Measurements from ENCODE around the gene TRIM46.

The TRIM46 gene

DNA sequence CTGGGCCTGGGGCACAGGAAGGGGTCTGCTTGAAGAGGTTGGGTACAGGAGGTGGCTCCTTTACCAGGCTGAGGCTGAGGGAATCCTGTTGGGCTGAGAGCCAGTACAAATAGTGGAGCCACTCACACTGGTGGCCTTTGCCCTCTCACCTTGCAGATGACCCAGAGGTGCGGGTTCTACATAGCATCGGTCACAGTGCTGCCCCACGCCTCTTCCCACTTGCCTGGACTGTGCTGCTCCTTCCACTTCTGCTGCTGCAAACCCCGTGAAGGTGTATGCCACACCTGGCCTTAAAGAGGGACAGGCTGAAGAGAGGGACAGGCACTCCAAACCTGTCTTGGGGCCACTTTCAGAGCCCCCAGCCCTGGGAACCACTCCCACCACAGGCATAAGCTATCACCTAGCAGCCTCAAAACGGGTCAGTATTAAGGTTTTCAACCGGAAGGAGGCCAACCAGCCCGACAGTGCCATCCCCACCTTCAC is 39.8 kb upstream of the TRIM46 start:
- H2AFZ ChIP-seq (ENCODE audit: low read length) = no peak overlapping the region
- no peak overlapping the region for H3K4me2 ChIP-seq (ENCODE audit: low read depth, low read length)
- H3K9ac ChIP-seq (ENCODE audit: low read length) = no peak overlapping the region
- H3K9me2 ChIP-seq (replicated peaks; ENCODE audit: insufficient read depth, low read length) = no peaks in the 10 kb centered on the region
- H3K36me3 ChIP-seq (replicated peaks; ENCODE audit: insufficient read depth, low read length) = no peaks in the 10 kb centered on the region
- no peaks in the 10 kb centered on the region for H3K9me3 ChIP-seq (replicated peaks; ENCODE audit: insufficient read depth, low read length)
- H3K4me3 ChIP-seq (ENCODE audit: low read length) = no peak overlapping the region
- no peak overlapping the region for H3K27ac ChIP-seq (ENCODE audit: low read length)
- DNase-seq = no peak
- TF ChIP-seq EZH2phosphoT487 (IDR thresholded peaks at IDR 0.05; ENCODE audit: low read length) (no peak), EZH2 (optimal IDR thresholded peaks at IDR 0.05; ENCODE audit: low read depth, low read length) (no peak)
- TF ChIP-seq, protein P1, sequence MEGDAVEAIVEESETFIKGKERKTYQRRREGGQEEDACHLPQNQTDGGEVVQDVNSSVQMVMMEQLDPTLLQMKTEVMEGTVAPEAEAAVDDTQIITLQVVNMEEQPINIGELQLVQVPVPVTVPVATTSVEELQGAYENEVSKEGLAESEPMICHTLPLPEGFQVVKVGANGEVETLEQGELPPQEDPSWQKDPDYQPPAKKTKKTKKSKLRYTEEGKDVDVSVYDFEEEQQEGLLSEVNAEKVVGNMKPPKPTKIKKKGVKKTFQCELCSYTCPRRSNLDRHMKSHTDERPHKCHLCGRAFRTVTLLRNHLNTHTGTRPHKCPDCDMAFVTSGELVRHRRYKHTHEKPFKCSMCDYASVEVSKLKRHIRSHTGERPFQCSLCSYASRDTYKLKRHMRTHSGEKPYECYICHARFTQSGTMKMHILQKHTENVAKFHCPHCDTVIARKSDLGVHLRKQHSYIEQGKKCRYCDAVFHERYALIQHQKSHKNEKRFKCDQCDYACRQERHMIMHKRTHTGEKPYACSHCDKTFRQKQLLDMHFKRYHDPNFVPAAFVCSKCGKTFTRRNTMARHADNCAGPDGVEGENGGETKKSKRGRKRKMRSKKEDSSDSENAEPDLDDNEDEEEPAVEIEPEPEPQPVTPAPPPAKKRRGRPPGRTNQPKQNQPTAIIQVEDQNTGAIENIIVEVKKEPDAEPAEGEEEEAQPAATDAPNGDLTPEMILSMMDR (IDR thresholded peaks at IDR 0.05; ENCODE audit: low read length) = no peak
- H4K20me1 ChIP-seq (ENCODE audit: insufficient read depth, low read length) = no peaks in the 10 kb centered on the region
- H3K79me2 ChIP-seq (ENCODE audit: low read length) = peaks cover 18% of the 10 kb centered on the region
- H3F3A ChIP-seq (ENCODE audit: insufficient read depth, low read length) = peaks cover 28% of the 10 kb centered on the region
- H3K27me3 ChIP-seq (replicated peaks; ENCODE audit: insufficient read depth, low read length) = peaks cover 26% of the 10 kb centered on the region
- H3K4me1 ChIP-seq (ENCODE audit: low read length) = peaks cover 20% of the 10 kb centered on the region

DNA sequence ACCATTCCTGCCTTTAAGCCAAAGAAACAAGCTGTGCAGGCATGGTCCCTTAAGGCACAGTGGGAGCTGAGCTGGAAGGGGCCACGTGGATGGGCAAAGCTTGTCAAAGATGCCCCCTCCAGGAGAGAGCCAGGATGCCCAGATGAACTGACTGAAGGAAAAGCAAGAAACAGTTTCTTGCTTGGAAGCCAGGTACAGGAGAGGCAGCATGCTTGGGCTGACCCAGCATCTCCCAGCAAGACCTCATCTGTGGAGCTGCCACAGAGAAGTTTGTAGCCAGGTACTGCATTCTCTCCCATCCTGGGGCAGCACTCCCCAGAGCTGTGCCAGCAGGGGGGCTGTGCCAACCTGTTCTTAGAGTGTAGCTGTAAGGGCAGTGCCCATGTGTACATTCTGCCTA is 39.3 kb upstream of the TRIM46 start:
- Histone ChIP-seq H3K36me3 (replicated peaks; ENCODE audit: insufficient read depth, low read length) (no peaks in the 10 kb centered on the region), H3K9me3 (replicated peaks; ENCODE audit: insufficient read depth, low read length) (no peaks in the 10 kb centered on the region), H3K9ac (ENCODE audit: low read length) (no peak overlapping the region; the same call in 1 of the 2 replicates), H3K79me2 (ENCODE audit: low read length) (peaks cover 22% of the 10 kb centered on the region), H3K4me3 (ENCODE audit: low read length) (no peak overlapping the region), H2AFZ (ENCODE audit: low read length) (no peak overlapping the region), H3K9me2 (replicated peaks; ENCODE audit: insufficient read depth, low read length) (no peaks in the 10 kb centered on the region), H3K27ac (ENCODE audit: low read length) (peak overlapping the region; percentile 65; the same call in 1 of the 2 replicates), H3K27me3 (replicated peaks; ENCODE audit: insufficient read depth, low read length) (peaks cover 21% of the 10 kb centered on the region), H3K4me2 (ENCODE audit: low read depth, low read length) (peak overlapping the region; percentile 93), H3F3A (ENCODE audit: insufficient read depth, low read length) (peaks cover 28% of the 10 kb centered on the region), H3K4me1 (ENCODE audit: low read length) (peaks cover 22% of the 10 kb centered on the region), H4K20me1 (ENCODE audit: insufficient read depth, low read length) (no peaks in the 10 kb centered on the region)
- DNase-seq = no peak
- TF ChIP-seq, protein P1 (IDR thresholded peaks at IDR 0.05; ENCODE audit: low read length) = no peak
- TF ChIP-seq EZH2phosphoT487 (IDR thresholded peaks at IDR 0.05; ENCODE audit: low read length) = no peak
- TF ChIP-seq EZH2 (optimal IDR thresholded peaks at IDR 0.05; ENCODE audit: low read depth, low read length) = no peak

DNA sequence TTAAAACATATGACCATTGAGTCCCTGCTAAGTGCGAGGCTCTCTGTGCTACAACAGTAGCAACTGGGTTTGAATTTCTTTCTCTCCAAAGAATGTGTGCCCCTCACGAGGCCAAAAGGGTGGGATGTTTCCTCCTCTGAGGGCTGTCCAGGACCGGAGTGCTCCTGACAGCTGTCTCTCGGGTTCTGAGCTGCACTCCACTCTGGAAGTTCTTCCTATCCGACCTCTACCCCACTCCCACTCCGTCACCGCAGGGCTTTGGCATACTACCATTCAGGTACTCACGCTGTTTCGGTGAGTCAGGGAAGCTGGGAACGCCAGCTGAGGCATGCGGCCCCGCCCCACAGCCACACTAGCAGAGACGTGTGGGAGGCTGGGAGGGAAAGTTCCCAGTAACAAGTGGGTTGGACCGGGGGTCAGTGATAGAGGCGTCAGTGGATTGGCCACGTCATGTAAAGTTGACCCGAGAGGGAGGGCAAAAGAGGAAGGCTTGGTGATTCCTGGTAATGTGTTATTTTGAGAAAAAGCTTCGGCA is 38.7 kb upstream of the TRIM46 start:
- TF ChIP-seq, protein P1 (IDR thresholded peaks at IDR 0.05; ENCODE audit: low read length) = no peak
- TF ChIP-seq EZH2 (optimal IDR thresholded peaks at IDR 0.05; ENCODE audit: low read depth, low read length) = no peak
- no peak for TF ChIP-seq EZH2phosphoT487 (IDR thresholded peaks at IDR 0.05; ENCODE audit: low read length)
- DNase-seq = peak; percentile 69
- peak overlapping the region; percentile 65 for H3K27ac ChIP-seq (ENCODE audit: low read length)
- H3K4me2 ChIP-seq (ENCODE audit: low read depth, low read length) = peak overlapping the region; percentile 93
- H3K4me1 ChIP-seq (ENCODE audit: low read length) = peaks cover 22% of the 10 kb centered on the region
- H3K27me3 ChIP-seq (replicated peaks; ENCODE audit: insufficient read depth, low read length) = peaks cover 15% of the 10 kb centered on the region
- H3K9ac ChIP-seq (ENCODE audit: low read length) = peak overlapping the region; percentile 74
- peaks cover 28% of the 10 kb centered on the region for H3K79me2 ChIP-seq (ENCODE audit: low read length)
- H3K4me3 ChIP-seq (ENCODE audit: low read length) = peak overlapping the region; percentile 78
- H3K9me3 ChIP-seq (replicated peaks; ENCODE audit: insufficient read depth, low read length) = no peaks in the 10 kb centered on the region
- no peaks in the 10 kb centered on the region for H3K36me3 ChIP-seq (replicated peaks; ENCODE audit: insufficient read depth, low read length)
- H3F3A ChIP-seq (ENCODE audit: insufficient read depth, low read length) = peaks cover 28% of the 10 kb centered on the region
- H2AFZ ChIP-seq (ENCODE audit: low read length) = peak overlapping the region; percentile 90
- H4K20me1 ChIP-seq (ENCODE audit: insufficient read depth, low read length) = no peaks in the 10 kb centered on the region
- H3K9me2 ChIP-seq (replicated peaks; ENCODE audit: insufficient read depth, low read length) = no peaks in the 10 kb centered on the region
